ENCODE results near the gene DACH1.

- TF ChIP-seq CTCF (IDR thresholded peaks at IDR 0.05) (no peak), POLR2A (IDR thresholded peaks at IDR 0.05) (no peak)
Observed at GRCh38 chr13:71685072-71685471, 181.9 kb downstream of the DACH1 start.

All from tibial nerve (tissue), 3 donors.